DOHH2 (cell line): ENCODE data around the gene SLC17A9.

Experiments used
- EZH2phosphoT487 ChIP-seq: fragments of 200-600 bp; sonication (generic); IDR thresholded peaks from 2 replicates; pipeline ENCODE4 v1.6.1; 2017; ENCODE audit warnings: borderline replicate concordance, mild to moderate bottlenecking, antibody characterized with exemption, low read length, moderate library complexity, mixed read lengths
- TF ChIP-seq, protein P1 (sequence below): fragments of 200-600 bp; sonication (generic); IDR thresholded peaks from one replicate; pipeline ENCODE4 v1.5.1; 2014; ENCODE audit warnings: antibody characterized with exemption, mild to moderate bottlenecking, low read depth, low read length; ENCODE audit not compliant: poor library complexity, severe bottlenecking

DNA sequence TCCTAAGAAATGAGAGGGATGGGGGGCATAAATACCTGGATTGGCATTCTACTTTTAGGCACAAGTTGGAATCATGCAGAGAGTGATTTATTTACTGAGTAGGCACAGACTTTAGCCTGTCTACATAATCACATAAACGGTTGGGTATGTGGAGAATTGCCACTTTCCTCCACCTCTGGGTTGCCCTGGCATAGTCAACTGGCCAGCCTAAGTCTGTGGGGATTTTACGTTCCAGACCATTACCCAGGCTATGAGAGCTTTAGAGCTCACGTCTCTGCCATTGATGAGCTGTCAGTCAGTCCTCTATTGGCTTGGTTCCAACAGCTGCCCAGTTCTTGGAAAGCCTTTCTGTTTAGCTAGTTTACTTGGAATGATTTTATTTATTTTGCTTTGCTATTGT, 59.3 kb downstream of the SLC17A9 start:
- TF ChIP-seq, protein P1, sequence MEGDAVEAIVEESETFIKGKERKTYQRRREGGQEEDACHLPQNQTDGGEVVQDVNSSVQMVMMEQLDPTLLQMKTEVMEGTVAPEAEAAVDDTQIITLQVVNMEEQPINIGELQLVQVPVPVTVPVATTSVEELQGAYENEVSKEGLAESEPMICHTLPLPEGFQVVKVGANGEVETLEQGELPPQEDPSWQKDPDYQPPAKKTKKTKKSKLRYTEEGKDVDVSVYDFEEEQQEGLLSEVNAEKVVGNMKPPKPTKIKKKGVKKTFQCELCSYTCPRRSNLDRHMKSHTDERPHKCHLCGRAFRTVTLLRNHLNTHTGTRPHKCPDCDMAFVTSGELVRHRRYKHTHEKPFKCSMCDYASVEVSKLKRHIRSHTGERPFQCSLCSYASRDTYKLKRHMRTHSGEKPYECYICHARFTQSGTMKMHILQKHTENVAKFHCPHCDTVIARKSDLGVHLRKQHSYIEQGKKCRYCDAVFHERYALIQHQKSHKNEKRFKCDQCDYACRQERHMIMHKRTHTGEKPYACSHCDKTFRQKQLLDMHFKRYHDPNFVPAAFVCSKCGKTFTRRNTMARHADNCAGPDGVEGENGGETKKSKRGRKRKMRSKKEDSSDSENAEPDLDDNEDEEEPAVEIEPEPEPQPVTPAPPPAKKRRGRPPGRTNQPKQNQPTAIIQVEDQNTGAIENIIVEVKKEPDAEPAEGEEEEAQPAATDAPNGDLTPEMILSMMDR: no peak
- TF ChIP-seq EZH2phosphoT487: no peak
